GM19099 (cell line): ENCODE data around the gene ZNF532.

ENCODE experiments used
- POLR2A ChIP-seq: IDR thresholded peaks from 3 replicates; pipeline ENCODE4 v1.6.1; 2011; ENCODE audit warnings: low read depth; ENCODE audit not compliant: insufficient read length; ENCODE audit errors: extremely low read depth

The ZNF532 gene

GRCh38 chr18:58902961-58903360, 38.3 kb downstream of the ZNF532 start:
- no peak for TF ChIP-seq POLR2A

GRCh38 chr18:58903533-58903932, 38.9 kb downstream of the ZNF532 start:
- no peak for TF ChIP-seq POLR2A

- TF ChIP-seq POLR2A = no peak
These were observed 41.2 kb downstream of the ZNF532 start for GRCh38 chr18:58905777-58906428.

DNA sequence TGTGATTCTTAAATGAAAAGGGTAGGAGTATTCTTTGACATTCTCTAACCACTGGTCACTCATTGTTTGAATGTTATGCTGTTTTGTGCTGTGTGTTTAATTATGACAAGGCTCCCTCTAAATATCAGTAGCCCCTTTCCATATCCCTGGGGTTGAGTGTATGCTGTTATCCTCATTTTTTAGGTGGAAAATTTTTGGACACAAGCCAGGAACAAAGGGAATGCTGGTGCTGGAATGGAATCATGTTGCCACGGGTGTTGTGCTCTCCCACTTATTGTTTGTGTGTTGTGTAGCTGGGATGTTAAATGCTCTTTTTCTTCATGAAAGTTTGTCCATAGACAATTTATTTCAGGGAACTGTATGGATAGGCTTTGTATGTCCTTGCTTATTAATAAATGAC, 43.3 kb downstream of the ZNF532 start:
- TF ChIP-seq POLR2A = no peak

- no peak for TF ChIP-seq POLR2A
These were observed 44.8 kb downstream of the ZNF532 start for GRCh38 chr18:58909521-58909920.

GRCh38 chr18:58911241-58911640, 46.6 kb downstream of the ZNF532 start:
- TF ChIP-seq POLR2A = no peak

DNA sequence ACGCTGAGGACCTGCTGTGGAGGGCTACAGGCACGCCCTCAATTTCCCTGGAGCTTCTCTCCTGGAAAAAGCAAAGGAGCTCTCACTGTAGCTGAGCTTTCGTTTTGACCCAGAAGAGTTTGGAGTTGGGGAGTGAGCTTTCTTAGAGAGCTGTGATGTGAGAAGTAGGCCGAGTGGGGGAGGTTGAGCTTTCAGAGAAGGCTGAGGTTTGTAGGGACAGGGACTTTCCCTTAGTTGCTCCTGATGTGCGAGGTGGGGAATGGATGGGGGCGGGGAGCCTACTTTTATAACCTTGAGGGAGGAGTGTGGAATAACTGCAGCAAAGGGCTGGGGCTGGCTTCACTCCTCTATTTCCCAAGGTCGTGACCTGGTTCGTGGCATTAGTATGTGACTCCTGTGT, 47.1 kb downstream of the ZNF532 start:
- TF ChIP-seq POLR2A = no peak

GRCh38 chr18:58915006-58915799, 50.5 kb downstream of the ZNF532 start:
- TF ChIP-seq POLR2A = no peak

GRCh38 chr18:58915995-58916394, 51.3 kb downstream of the ZNF532 start:
- no peak for TF ChIP-seq POLR2A

DNA sequence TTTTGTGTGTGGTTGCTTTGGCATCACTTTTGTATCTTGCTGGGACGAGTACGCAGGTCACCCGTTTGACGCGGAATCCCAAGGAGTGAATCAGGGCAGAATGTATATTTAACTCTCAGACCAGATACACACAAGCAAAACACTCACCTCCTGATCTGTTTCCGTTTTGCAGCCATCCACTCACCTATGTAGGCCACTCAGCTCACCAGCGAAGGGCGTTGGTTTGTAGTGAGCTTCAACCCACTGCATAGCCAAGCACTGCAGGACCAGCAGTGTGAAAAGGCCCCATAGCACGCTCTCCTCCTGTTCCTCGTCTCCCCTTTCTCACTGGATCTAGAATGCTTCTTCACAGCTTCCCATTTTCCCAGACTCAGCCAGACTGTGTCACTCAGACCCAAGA, 58.3 kb downstream of the ZNF532 start:
- TF ChIP-seq POLR2A = no peak

DNA sequence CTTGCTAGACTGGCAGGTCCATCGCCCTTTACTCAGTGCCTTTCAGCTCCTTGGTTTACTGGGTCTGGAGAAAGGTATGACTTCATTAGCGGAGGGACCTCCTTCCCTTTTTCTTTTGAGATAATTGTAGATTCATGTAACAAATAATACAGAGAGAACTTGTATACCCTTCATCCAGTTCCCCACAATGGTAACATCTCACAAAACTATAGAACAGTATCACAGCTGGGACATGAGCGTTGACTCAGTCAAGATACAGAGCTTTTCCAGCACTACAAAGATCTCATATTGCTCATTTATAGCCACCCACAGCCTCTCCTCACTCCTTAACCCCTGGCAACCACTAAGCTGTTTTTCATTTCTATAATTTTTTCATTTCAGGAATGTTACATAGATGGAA, 59.8 kb downstream of the ZNF532 start:
- TF ChIP-seq POLR2A = no peak

DNA sequence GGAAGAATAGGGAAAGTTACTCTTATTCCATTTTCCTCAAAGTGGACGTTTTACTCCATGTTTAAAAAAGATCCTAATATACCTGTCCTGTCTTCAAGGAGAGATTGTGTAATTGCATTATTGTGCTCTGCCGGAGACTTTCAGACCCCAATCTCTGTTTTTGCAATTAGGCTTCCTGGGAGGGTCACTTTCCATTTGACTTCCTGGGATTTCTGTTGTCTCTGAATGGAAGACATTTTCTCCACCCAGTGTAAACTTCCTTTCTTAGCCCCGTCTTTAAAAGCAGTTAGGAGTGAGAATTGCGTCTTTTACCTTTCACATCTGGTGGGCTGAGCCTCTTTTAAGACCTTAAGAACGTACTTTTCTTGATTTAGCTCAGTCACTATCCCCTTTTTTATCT, 63.0 kb downstream of the ZNF532 start:
- no peak for TF ChIP-seq POLR2A

DNA sequence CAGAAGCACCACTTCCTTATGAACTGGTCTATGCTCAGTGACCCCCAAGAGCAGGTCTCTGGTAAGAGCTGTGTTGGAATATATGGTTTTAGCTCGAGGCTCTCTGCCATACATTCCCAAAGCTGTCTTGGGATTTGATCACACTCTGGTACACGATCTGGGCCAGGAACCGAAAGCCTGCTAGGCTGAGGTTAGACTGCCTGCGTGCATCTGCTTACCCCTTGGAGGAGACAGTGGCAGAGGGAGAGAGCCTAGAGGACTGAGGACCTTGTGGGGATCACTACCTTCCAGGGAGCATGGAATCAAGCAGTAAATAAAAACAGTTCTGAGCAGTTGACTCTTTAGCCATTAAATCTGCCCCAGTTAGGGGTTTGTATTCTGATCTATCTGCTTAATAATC, 63.7 kb downstream of the ZNF532 start:
- TF ChIP-seq POLR2A = no peak

GRCh38 chr18:58929206-58929605, 64.5 kb downstream of the ZNF532 start:
- TF ChIP-seq POLR2A = no peak

- no peak for TF ChIP-seq POLR2A
These were observed 69.7 kb downstream of the ZNF532 start for GRCh38 chr18:58934356-58934755.

DNA sequence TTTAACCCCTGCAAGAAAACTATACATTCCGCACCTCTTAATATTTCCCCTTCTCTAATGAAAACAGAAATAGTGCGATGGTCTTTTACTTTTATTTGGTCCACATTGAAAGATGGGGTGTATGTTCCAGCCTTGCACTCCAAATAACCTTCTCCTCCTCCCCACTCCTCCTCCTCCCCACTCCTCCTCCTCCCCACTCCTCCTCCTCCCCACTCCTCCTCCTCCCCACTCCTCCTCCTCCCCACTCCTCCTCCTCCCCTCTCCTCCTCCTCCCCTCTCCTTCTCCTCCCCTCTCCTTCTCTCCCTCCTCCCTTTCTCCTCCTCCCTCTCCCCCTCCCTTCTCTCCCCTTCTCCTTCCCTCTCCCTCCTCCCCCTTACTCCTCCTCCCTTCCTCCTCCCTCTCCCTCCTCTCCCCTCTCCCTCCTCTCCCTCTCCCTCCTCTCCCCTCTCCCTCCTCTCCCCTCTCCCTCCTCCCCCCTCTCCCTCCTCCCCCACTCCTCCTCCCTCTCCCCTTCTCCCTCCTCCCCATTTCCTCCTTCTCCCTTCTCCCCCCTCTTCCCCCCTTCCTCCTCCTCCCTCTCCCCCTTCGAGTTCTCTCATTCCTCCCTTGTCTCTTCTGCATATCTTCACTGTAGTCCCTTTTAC, 70.4 kb downstream of the ZNF532 start:
- no peak for TF ChIP-seq POLR2A
